Peyer's patch (tissue), 4 donors: ENCODE data around the gene ZNF236. TPM values are rescaled to one million over a fixed set of nuclear protein-coding genes. Genes with fewer than 3 reads are reported as not detected.

Experiments used
- DNase-seq, 3 donors: peaks; one replicate each; pipeline ENCODE4 v3.0.0-alpha.2; 2017 to 2019
- H3K27ac ChIP-seq, 4 donors: fragments of 200-600 bp; sonication (generic); one replicate each; pipeline ENCODE4 v1.5.1; 2016 to 2019
- H3K27me3 ChIP-seq, 2 donors: fragments of 200-600 bp; sonication (generic); one replicate each; pipeline ENCODE4 v1.5.1; 2019
- H3K36me3 ChIP-seq, 3 donors: fragments of 200-600 bp; sonication (generic); one replicate each; pipeline ENCODE4 v1.5.1; 2016 to 2019
- H3K4me1 ChIP-seq, 4 donors: fragments of 200-600 bp; sonication (generic); one replicate each; pipeline ENCODE4 v1.5.1; 2016 to 2019
- H3K4me3 ChIP-seq, 4 donors: fragments of 200-600 bp; sonication (generic); 1 replicate in 3 of 4; 2 replicates in 1 of 4; pipeline ENCODE4 v1.5.1; 2016 to 2019; ENCODE audit warnings: mild to moderate bottlenecking in 1 of 4
- H3K9me3 ChIP-seq, 4 donors: fragments of 200-600 bp; sonication (generic); one replicate each; pipeline ENCODE4 v1.5.1; 2016 to 2019; ENCODE audit warnings: mild to moderate bottlenecking in 1 of 4
- CTCF ChIP-seq, 6 experiments: fragments of 450-650 bp in 4 of 6; fragments of 200-600 bp in 2 of 6; sonication (generic) in 1 of 6; IDR thresholded peaks; one replicate each; pipeline ENCODE4 v1.5.1; 2017 to 2019; ENCODE audit warnings: antibody characterized with exemption in 6 of 6, mild to moderate bottlenecking in 3 of 6, moderate library complexity in 1 of 6
- POLR2A ChIP-seq, 2 donors: fragments of 450-650 bp; IDR thresholded peaks; one replicate each; pipeline ENCODE4 v1.5.1; 2017; ENCODE audit warnings: antibody characterized with exemption in 2 of 2, mild to moderate bottlenecking in 2 of 2, moderate library complexity in 2 of 2
- total RNA-seq, 4 donors: library from RNA; depleted of rRNA; stranded (reverse); fragments of >200 nt; gene quantifications; one replicate each; pipeline ENCODE4 v1.1.0, GENCODE V29; 2016

Gene ZNF236
- total RNA-seq, 4 donors from 2014 or later = 13.8 to 57.8 (median 27.7) TPM

GRCh38 chr18:76791106-76791505 lies 31.3 kb upstream of the ZNF236 start:
- H3K27ac ChIP-seq = no peak overlapping the region
- no peaks in the 10 kb centered on the region for H3K27me3 ChIP-seq
- TF ChIP-seq CTCF (IDR thresholded peaks at IDR 0.05) (no peak), POLR2A (IDR thresholded peaks at IDR 0.05) (no peak)
- H3K4me3 ChIP-seq = no peak overlapping the region
- no peaks in the 10 kb centered on the region for H3K9me3 ChIP-seq
- no peak for DNase-seq
- H3K36me3 ChIP-seq = no peaks in the 10 kb centered on the region
- H3K4me1 ChIP-seq = no peaks in the 10 kb centered on the region

DNA sequence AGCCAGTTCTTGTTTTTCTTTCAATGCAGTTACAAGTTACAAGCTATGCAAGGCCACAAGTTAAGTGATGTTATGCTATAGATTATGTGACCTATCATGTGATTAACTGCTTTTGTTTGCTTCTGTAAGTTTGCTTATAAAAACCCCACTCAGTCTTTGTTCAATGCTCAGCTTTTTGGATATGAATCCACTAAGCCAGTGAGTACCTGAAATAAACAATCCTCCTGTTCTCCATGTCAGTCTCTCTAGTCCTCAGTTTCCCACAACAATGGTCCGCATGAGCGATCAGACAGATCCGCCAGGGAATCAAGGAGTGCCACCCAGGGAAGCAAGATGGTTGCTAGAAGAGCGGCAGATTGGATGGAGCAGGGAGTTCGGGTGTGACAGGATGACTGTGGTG lies 30.7 kb upstream of the ZNF236 start:
- no peaks in the 10 kb centered on the region for H3K9me3 ChIP-seq
- DNase-seq = no peak
- no peak for TF ChIP-seq CTCF (IDR thresholded peaks at IDR 0.05)
- no peak for TF ChIP-seq POLR2A (IDR thresholded peaks at IDR 0.05)
- no peaks in the 10 kb centered on the region for H3K4me1 ChIP-seq
- no peak overlapping the region for H3K4me3 ChIP-seq
- no peaks in the 10 kb centered on the region for H3K27me3 ChIP-seq
- H3K36me3 ChIP-seq = no peaks in the 10 kb centered on the region
- H3K27ac ChIP-seq = no peak overlapping the region

- Histone ChIP-seq H3K9me3 (no peaks in the 10 kb centered on the region), H3K4me1 (no peaks in the 10 kb centered on the region), H3K4me3 (no peak overlapping the region), H3K27me3 (no peaks in the 10 kb centered on the region), H3K36me3 (no peaks in the 10 kb centered on the region), H3K27ac (no peak overlapping the region)
- no peak for DNase-seq
- TF ChIP-seq POLR2A (IDR thresholded peaks at IDR 0.05) = no peak
- TF ChIP-seq CTCF (IDR thresholded peaks at IDR 0.05) = no peak
Observed at GRCh38 chr18:76794326-76794725, 28.0 kb upstream of the ZNF236 start.

DNA sequence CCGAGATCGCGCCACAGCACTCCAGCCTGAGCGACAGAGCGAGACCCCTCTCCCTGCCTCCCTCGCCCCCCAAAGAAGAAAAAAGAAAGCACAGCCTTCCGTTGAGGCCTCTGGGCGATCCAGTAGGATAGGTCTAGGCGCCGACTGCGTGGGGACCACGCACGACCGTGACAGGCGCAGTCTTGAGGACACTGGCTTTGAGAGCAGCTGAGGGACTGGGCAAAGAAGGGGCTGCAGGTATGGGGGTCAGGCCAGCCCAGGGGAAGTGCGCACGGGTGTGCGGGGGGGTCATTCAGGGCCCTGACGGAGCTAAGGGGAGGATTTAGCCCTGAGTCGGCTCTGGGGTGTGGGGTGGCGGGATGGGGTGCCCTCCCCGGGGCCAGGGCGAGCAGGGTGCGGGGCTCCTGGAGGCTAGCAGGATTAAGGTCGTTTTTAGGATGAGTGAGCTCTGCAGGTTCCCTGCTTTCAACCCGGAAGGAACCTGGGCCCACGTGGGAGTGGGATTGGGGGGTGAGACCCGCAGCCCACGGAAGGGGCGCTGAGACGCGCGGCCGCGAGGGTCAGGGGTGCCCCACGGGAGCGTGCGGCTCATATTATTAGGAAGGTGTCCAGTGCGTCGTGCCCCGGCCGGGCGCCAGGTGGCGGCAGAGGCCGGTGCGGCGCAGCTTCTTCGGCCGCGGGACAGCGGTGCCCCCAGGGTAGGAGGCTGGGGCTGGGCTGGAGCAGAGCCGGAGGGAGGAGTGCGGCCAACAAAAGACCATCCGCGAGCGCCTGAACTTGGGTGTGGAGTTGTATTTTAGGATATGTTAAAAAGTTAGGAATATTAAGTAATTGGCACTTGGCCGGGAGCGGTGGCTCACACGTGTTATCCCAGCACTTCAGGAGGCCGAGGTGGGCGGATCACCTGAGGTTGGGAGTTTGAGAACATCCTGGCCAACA lies 20.5 kb upstream of the ZNF236 start:
- Histone ChIP-seq H3K9me3 (no peaks in the 10 kb centered on the region), H3K4me3 (peak overlapping the region in 3 of 4 donors; percentile 25 to 34 (median 29)), H3K27ac (no peak overlapping the region), H3K4me1 (peaks cover 0 to 17% (median 7%) of the 10 kb centered on the region in 4 donors), H3K27me3 (no peaks in the 10 kb centered on the region), H3K36me3 (no peaks in the 10 kb centered on the region)
- TF ChIP-seq CTCF (IDR thresholded peaks at IDR 0.05) = peak; percentile 59 to 93 (median 82)
- no peak for TF ChIP-seq POLR2A (IDR thresholded peaks at IDR 0.05)
- DNase-seq = peak; percentile 27 to 76 (median 69)

DNA sequence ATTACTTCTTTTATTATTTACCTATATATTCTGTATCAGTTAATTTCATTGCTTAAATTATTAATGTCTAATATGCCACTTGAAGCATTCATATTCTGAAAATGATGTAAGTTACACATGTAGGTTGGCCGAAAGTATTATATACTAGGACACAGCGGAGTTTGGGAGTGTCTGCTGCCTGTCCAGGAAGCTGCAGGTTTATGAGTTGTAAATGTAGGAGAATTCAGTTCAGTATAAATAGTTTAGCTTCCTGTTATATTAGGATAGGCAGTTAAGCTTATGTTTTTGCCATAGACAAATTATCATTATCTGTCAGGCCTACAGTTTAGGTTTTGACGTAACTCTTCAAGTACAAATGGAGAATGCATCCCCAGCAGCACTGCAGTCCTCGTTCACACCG lies 18.9 kb upstream of the ZNF236 start:
- TF ChIP-seq POLR2A (IDR thresholded peaks at IDR 0.05) (no peak), CTCF (IDR thresholded peaks at IDR 0.05) (no peak)
- H3K4me1 ChIP-seq = peaks cover 0 to 17% (median 7%) of the 10 kb centered on the region in 4 donors
- H3K27ac ChIP-seq = no peak overlapping the region
- H3K36me3 ChIP-seq = no peaks in the 10 kb centered on the region
- no peak overlapping the region for H3K4me3 ChIP-seq
- H3K9me3 ChIP-seq = no peaks in the 10 kb centered on the region
- H3K27me3 ChIP-seq = no peaks in the 10 kb centered on the region
- no peak for DNase-seq
